ENCODE results near the gene DIDO1. TPM values are rescaled to one million over a fixed set of nuclear protein-coding genes. Genes with fewer than 3 reads are reported as not detected.

Gene DIDO1
- total RNA-seq, 1 donor from 2014 or later: 41.6 TPM

DNA sequence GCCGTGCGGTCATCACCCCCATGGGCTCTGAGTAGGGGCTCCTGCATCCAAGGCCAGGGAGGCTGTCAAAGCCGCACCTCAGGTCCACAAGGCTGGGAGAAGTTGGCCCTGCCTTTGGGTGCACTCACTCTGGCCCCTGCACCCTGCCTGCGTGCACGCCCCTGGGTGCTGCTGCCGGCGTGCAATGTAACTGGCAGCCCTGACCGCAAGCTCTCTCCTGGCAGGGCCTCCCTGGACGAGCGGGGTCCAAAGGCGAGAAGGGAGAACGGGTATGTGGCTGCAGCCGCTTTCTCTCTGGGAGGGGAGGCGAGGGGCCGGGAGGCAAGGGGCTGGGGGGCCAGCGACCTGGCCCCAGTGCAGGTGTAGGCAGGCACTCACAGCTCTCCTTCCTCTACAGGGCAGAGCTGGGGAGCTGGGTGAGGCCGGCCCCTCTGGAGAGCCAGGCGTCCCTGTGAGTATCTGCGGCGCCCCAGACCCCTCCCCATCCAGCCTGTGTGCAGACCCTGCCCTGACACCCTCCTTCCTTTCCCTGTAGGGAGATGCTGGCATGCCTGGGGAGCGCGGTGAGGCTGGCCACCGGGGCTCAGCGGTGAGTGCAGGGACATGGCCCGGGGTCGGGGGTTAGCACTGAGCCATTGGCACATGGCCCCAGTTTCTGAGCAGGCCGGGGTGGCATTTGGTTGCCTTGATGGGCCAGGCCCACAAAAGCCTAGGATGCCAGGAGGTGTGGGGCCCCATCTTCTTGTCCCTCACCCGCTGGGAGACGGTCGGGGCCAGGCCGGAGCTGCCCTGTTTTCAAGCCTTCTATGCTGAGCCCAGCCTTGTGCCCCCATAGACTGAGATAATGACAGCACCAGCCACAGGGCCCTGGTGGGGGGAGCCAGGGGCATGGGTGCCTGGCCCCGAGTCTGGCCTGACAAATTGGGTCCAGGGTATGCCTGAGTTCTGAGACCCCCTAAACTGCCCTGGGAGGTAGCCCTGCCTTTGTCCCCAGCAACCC is 96.8 kb downstream of the DIDO1 start:
- Mint-ChIP-seq H3K4me1 (ENCODE audit: low read depth) (peaks cover 20% of the 10 kb centered on the region), H3K9me3 (ENCODE audit: low read depth) (no peaks in the 10 kb centered on the region), H3K27me3 (ENCODE audit: low read depth) (no peaks in the 10 kb centered on the region), H3K27ac (ENCODE audit: unreplicated experiment) (no peak overlapping the region), H3K36me3 (ENCODE audit: low read depth) (no peaks in the 10 kb centered on the region), H3K4me3 (ENCODE audit: unreplicated experiment) (no peak overlapping the region)
- TF ChIP-seq CTCF (IDR thresholded peaks at IDR 0.05): no peak
- DNase-seq (ENCODE audit: low spot score): no peak

- H3K27ac Mint-ChIP-seq (ENCODE audit: unreplicated experiment): no peak overlapping the region
- H3K36me3 Mint-ChIP-seq (ENCODE audit: low read depth): no peaks in the 10 kb centered on the region
- H3K9me3 Mint-ChIP-seq (ENCODE audit: low read depth): no peaks in the 10 kb centered on the region
- no peaks in the 10 kb centered on the region for H3K27me3 Mint-ChIP-seq (ENCODE audit: low read depth)
- H3K4me3 Mint-ChIP-seq (ENCODE audit: unreplicated experiment): no peak overlapping the region
- peaks cover 24% of the 10 kb centered on the region for H3K4me1 Mint-ChIP-seq (ENCODE audit: low read depth)
- no peak for DNase-seq (ENCODE audit: low spot score)
- no peak for TF ChIP-seq CTCF (IDR thresholded peaks at IDR 0.05)
Measured at GRCh38 chr20:62828511-62829230, 97.6 kb downstream of the DIDO1 start.

DNA sequence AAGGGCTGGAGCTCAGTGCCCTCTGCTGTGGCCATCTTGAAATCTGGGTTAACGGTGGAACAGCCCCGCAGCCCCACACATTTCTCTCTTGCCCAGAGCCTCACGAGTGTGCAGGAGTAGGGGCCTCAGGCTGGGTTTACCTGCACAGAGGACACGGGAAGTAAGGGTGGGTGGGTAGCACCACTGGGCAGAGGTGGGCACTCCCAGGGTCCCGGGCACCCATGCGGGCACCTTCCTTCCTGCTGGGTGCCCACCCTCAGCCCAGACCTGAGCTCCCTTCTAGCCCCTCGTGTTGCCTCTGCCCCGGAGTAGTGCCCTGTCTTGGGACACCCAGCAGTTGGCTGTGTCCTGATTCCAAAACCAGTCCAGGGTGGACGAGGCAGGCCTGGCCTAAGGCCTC is 98.3 kb downstream of the DIDO1 start:
- Mint-ChIP-seq H3K36me3 (ENCODE audit: low read depth) (no peaks in the 10 kb centered on the region), H3K27me3 (ENCODE audit: low read depth) (no peaks in the 10 kb centered on the region), H3K4me1 (ENCODE audit: low read depth) (peaks cover 28% of the 10 kb centered on the region), H3K9me3 (ENCODE audit: low read depth) (no peaks in the 10 kb centered on the region), H3K27ac (ENCODE audit: unreplicated experiment) (no peak overlapping the region), H3K4me3 (ENCODE audit: unreplicated experiment) (no peak overlapping the region)
- TF ChIP-seq CTCF (IDR thresholded peaks at IDR 0.05): no peak
- DNase-seq (ENCODE audit: low spot score): no peak

Other genes with a start within 250 kb of the DIDO1 start
- gene NTSR1, start 217.7 kb downstream of the DIDO1 start, total RNA-seq: 0.10 TPM in 1 of 3 replicates, not detected in the others
- gene MRGBP, start 130.0 kb downstream of the DIDO1 start, total RNA-seq: 9.5 to 10.4 TPM (median 10.3 TPM) in 3 replicates
- 31.5 to 32.2 TPM (median 31.8 TPM) in 3 replicates for gene OGFR, start 121.7 kb downstream of the DIDO1 start, total RNA-seq
- 8.6 to 11.3 TPM (median 8.9 TPM) in 3 replicates for gene COL9A3, start 109.5 kb downstream of the DIDO1 start, total RNA-seq
- 12.7 to 20.0 TPM (median 13.0 TPM) in 3 replicates for gene TCFL5, start 64.7 kb downstream of the DIDO1 start, total RNA-seq
- 26.3 to 30.7 TPM (median 29.7 TPM) in 3 replicates for gene GID8, start 11.6 kb upstream of the DIDO1 start, total RNA-seq
- gene SLC17A9, start 26.2 kb upstream of the DIDO1 start, total RNA-seq: 0.24 to 1.2 TPM (median 0.79 TPM) in 3 replicates
- not detected in 3 replicates for gene BHLHE23, start 80.5 kb upstream of the DIDO1 start, total RNA-seq

Measured in chondrocyte (in vitro differentiated cells).